Fibroblast of villous mesenchyme (primary cell): ENCODE results near the gene ASAP3. TPM values are rescaled to one million over a fixed set of nuclear protein-coding genes. Genes with fewer than 3 reads are reported as not detected.
A peak's percentile ranks its signal among the peaks of the same experiment; 100 is the strongest.

Experiments used
- DNase-seq: peaks from one replicate; pipeline ENCODE4 v3.0.0-alpha.2; 2010; ENCODE audit warnings: low read depth
- H3K4me3 ChIP-seq: 2 replicates; pipeline ENCODE4 v1.5.1; 2011; ENCODE audit warnings: low read depth, mild to moderate bottlenecking, low read length
- CTCF ChIP-seq: IDR thresholded peaks from 2 replicates; pipeline ENCODE4 v1.5.1; 2012; ENCODE audit warnings: low read depth, mild to moderate bottlenecking, low read length; ENCODE audit not compliant: insufficient read depth
- total RNA-seq: library from RNA; depleted of rRNA; stranded (reverse); fragments of >200 nt; gene quantifications from 2 replicates; pipeline ENCODE4 v1.2.3, GENCODE V29; 2012

ASAP3 gene
- total RNA-seq, 1 donor = 35.0 TPM

GRCh38 chr1:23477359-23478144, 6.4 kb downstream of the ASAP3 start:
- no peak for DNase-seq
- no peak overlapping the region for H3K4me3 ChIP-seq
- TF ChIP-seq CTCF = no peak

GRCh38 chr1:23475641-23476040, 8.3 kb downstream of the ASAP3 start:
- DNase-seq = no peak
- TF ChIP-seq CTCF = no peak
- H3K4me3 ChIP-seq = no peak overlapping the region

GRCh38 chr1:23475134-23475628, 8.8 kb downstream of the ASAP3 start:
- TF ChIP-seq CTCF = no peak
- DNase-seq = peak; percentile 94
- no peak overlapping the region for H3K4me3 ChIP-seq

GRCh38 chr1:23473037-23473800, 10.8 kb downstream of the ASAP3 start:
- TF ChIP-seq CTCF = no peak
- DNase-seq = peak; percentile 55
- no peak overlapping the region for H3K4me3 ChIP-seq

GRCh38 chr1:23472351-23473036, 11.5 kb downstream of the ASAP3 start:
- TF ChIP-seq CTCF = no peak
- H3K4me3 ChIP-seq = no peak overlapping the region
- no peak for DNase-seq

- H3K4me3 ChIP-seq = no peak overlapping the region
- DNase-seq = peak; percentile 78
- no peak for TF ChIP-seq CTCF
These were observed 12.4 kb downstream of the ASAP3 start for GRCh38 chr1:23471473-23472075.
